ENCODE data around the gene ESYT3. TPM values are rescaled to one million over a fixed set of nuclear protein-coding genes. Genes with fewer than 3 reads are reported as not detected.
"Not testable (repeated sequence)": the region's sequence is repeated elsewhere in the genome, so short reads cannot be mapped to it uniquely, and the experiment has no call there.

The ESYT3 gene
- total RNA-seq, 1 experiment from 2014 or later = 6.4 TPM

GRCh38 chr3:138452436-138452835 is 18.0 kb downstream of the ESYT3 start:
- H3K4me1 ChIP-seq (replicated peaks; ENCODE audit: insufficient read depth) = no peaks in the 10 kb centered on the region
- DNase-seq = no peak
- no peaks in the 10 kb centered on the region for H4K20me1 ChIP-seq (ENCODE audit: insufficient read depth)
- no peaks in the 10 kb centered on the region for H3K79me2 ChIP-seq (ENCODE audit: low read depth)
- ChIA-PET CTCF (no interaction called here), POLR2A (ENCODE audit: unreplicated experiment) (no interaction called here)
- H3K27me3 ChIP-seq (ENCODE audit: insufficient read depth, low read depth) = no peaks in the 10 kb centered on the region
- H3F3A ChIP-seq (ENCODE audit: insufficient read depth, low read depth) = no peaks in the 10 kb centered on the region
- intact Hi-C loops (cut with micrococcal nuclease; ENCODE audit: unreplicated experiment) = no loop called here
- no peak for TF ChIP-seq EZH2 (IDR thresholded peaks at IDR 0.05; ENCODE audit: low read depth)
- TF ChIP-seq CTCF (conservative IDR thresholded peaks at IDR 0.05) = no peak
- no TSS peak for BruUV-seq (replicated peaks)
- H3K36me3 ChIP-seq (ENCODE audit: low read depth) = no peaks in the 10 kb centered on the region
- H3K4me2 ChIP-seq = no peak overlapping the region
- H3K9me2 ChIP-seq (ENCODE audit: insufficient read depth) = no peaks in the 10 kb centered on the region
- no peak overlapping the region for H3K27ac ChIP-seq
- H3K4me3 ChIP-seq = no peak overlapping the region
- no peaks in the 10 kb centered on the region for H3K9me3 ChIP-seq (ENCODE audit: insufficient read depth, low read depth)
- H2AFZ ChIP-seq = no peak overlapping the region

- DNase-seq; POLR2A ChIA-PET (ENCODE audit: unreplicated experiment); H3K27ac ChIP-seq; intact Hi-C loops (cut with micrococcal nuclease; ENCODE audit: unreplicated experiment); H3K27me3 ChIP-seq (ENCODE audit: insufficient read depth, low read depth); BruUV-seq (replicated peaks); H3F3A ChIP-seq (ENCODE audit: insufficient read depth, low read depth); CTCF ChIA-PET; H3K9me3 ChIP-seq (ENCODE audit: insufficient read depth, low read depth); H2AFZ ChIP-seq; H3K4me1 ChIP-seq (replicated peaks; ENCODE audit: insufficient read depth); H3K9me2 ChIP-seq (ENCODE audit: insufficient read depth); H3K79me2 ChIP-seq (ENCODE audit: low read depth); H4K20me1 ChIP-seq (ENCODE audit: insufficient read depth); H3K36me3 ChIP-seq (ENCODE audit: low read depth); H3K4me2 ChIP-seq; H3K4me3 ChIP-seq: not testable (repeated sequence)
Measured at GRCh38 chr3:138453940-138454339, 19.5 kb downstream of the ESYT3 start.

GRCh38 chr3:138455801-138456716 is 21.6 kb downstream of the ESYT3 start:
- H3K36me3 ChIP-seq (ENCODE audit: low read depth) = no peaks in the 10 kb centered on the region
- BruUV-seq (replicated peaks) = no TSS peak
- H3K79me2 ChIP-seq (ENCODE audit: low read depth) = no peaks in the 10 kb centered on the region
- H4K20me1 ChIP-seq (ENCODE audit: insufficient read depth) = no peaks in the 10 kb centered on the region
- POLR2A ChIA-PET (ENCODE audit: unreplicated experiment) = no interaction called here
- intact Hi-C loops (cut with micrococcal nuclease; ENCODE audit: unreplicated experiment) = no loop called here
- H2AFZ ChIP-seq = no peak overlapping the region
- CTCF ChIA-PET = no interaction called here
- no peak for DNase-seq
- H3F3A ChIP-seq (ENCODE audit: insufficient read depth, low read depth) = no peaks in the 10 kb centered on the region
- TF ChIP-seq EZH2 (IDR thresholded peaks at IDR 0.05; ENCODE audit: low read depth) (no peak), CTCF (conservative IDR thresholded peaks at IDR 0.05) (no peak)
- no peak overlapping the region for H3K4me3 ChIP-seq
- no peaks in the 10 kb centered on the region for H3K9me2 ChIP-seq (ENCODE audit: insufficient read depth)
- H3K27me3 ChIP-seq (ENCODE audit: insufficient read depth, low read depth) = no peaks in the 10 kb centered on the region
- no peak overlapping the region for H3K4me2 ChIP-seq
- no peaks in the 10 kb centered on the region for H3K4me1 ChIP-seq (replicated peaks; ENCODE audit: insufficient read depth)
- H3K27ac ChIP-seq = no peak overlapping the region
- H3K9me3 ChIP-seq (ENCODE audit: insufficient read depth, low read depth) = no peaks in the 10 kb centered on the region

Data from PC-9 (cell line).